Heart left ventricle (tissue), 16 donors: Measurements from ENCODE around the gene MRPL34. TPM values are rescaled to one million over a fixed set of nuclear protein-coding genes. Genes with fewer than 3 reads are reported as not detected.

ENCODE experiments used
- ATAC-seq, 4 donors: fragments of 200-7000 bp; cut with Tn5 transposase; one replicate each; pipeline ENCODE4 v1.9.1; 2020 to 2022; ENCODE audit warnings: moderate library complexity in 4 of 4, mild to moderate bottlenecking in 3 of 4, moderate number of reproducible peaks in 1 of 4
- DNase-seq, 5 donors: peaks; one replicate each; pipeline ENCODE4 v3.0.0-alpha.2; 2020
- H3K27ac ChIP-seq, 12 donors: fragments of 200-600 bp; sonication (generic) in 4 of 12; one replicate each; pipeline versions ENCODE4 v1.5.0 to v1.8.0; 2016 to 2022; ENCODE audit warnings: mild to moderate bottlenecking in 2 of 12
- H3K27me3 ChIP-seq, 9 donors: fragments of 200-600 bp; sonication (generic) in 2 of 9; one replicate each; pipeline versions ENCODE4 v1.5.1 to v1.8.0; 2016 to 2022; ENCODE audit warnings: mild to moderate bottlenecking in 3 of 9
- H3K36me3 ChIP-seq, 9 donors: fragments of 200-600 bp; sonication (generic) in 2 of 9; one replicate each; pipeline versions ENCODE4 v1.5.0 to v1.8.0; 2018 to 2022; ENCODE audit warnings: mild to moderate bottlenecking in 2 of 9
- H3K4me1 ChIP-seq, 12 donors: fragments of 200-600 bp; sonication (generic) in 4 of 12; one replicate each; pipeline versions ENCODE4 v1.5.0 to v1.8.0; 2016 to 2022; ENCODE audit warnings: mild to moderate bottlenecking in 3 of 12
- H3K4me3 ChIP-seq, 12 donors: fragments of 200-600 bp; sonication (generic) in 4 of 12; one replicate each; pipeline versions ENCODE4 v1.5.0 to v1.8.0; 2017 to 2022; ENCODE audit warnings: mild to moderate bottlenecking in 9 of 12, moderate library complexity in 4 of 12
- H3K9me3 ChIP-seq, 12 donors: fragments of 200-600 bp; sonication (generic) in 4 of 12; one replicate each; pipeline versions ENCODE4 v1.5.0 to v1.8.0; 2016 to 2022; ENCODE audit warnings: mild to moderate bottlenecking in 1 of 12
- POLR2A ChIP-seq, 2 donors: fragments of 450-650 bp; IDR thresholded peaks; one replicate each; pipeline ENCODE4 v1.6.1; 2017; ENCODE audit warnings: antibody characterized with exemption in 2 of 2, mild to moderate bottlenecking in 2 of 2, moderate library complexity in 2 of 2
- WGBS, 4 donors: extraction: QIAGEN DNeasy Blood & Tissue Kit in 2 of 4; methylation state at CpG; one replicate each; pipeline versions ENCODE4 v1.1.5 to v1.1.7; 2013 to 2018; 5-methylcytosine and 5-hydroxymethylcytosine counted together
- intact Hi-C, 10 donors: fragments of 100-400 bp; cut with DNase I; formaldehyde crosslinking; loops; one replicate each; pipeline versions ENCODE4 v1.11.1 to v1.14.2; 2022
- polyA plus RNA-seq, 2 donors: library from polyadenylated mRNA; stranded (reverse); fragments of 200-250 nt; gene quantifications; one replicate each; pipeline ENCODE4 v1.2.3, GENCODE V29; 2013
- total RNA-seq, 9 donors: library from RNA; depleted of rRNA in 2 of 9; stranded (reverse); fragments of >200 nt in 2 of 9; fragmentation: NEBNext Ultra II Directional in 3 of 9; extraction: Animal tissue kit (Norgen Biotek cat#: 25700) in 3 of 9; gene quantifications; one replicate each; pipeline versions ENCODE4 v1.1.0 to v1.2.4, GENCODE V29; 2016 to 2023
- TF ChIP-seq, protein P1 (sequence below), 12 donors: fragments of 200-600 bp; sonication (generic) in 4 of 12; IDR thresholded peaks; one replicate each; pipeline versions ENCODE4 v1.5.0 to v1.8.0; 2018 to 2022; ENCODE audit warnings: antibody characterized with exemption in 12 of 12, mild to moderate bottlenecking in 5 of 12
- donor health status: ischemic (EF 13 %, LVEDD 7.1; RV severe dilation, severe dysfunction).
- donor health status: healthy with polysubstance abuse.
- donor health status: DM: no; HTN: yes; CAD: no.
- donor health status: DM: no; HTN: no; CAD: no.
- donor health status: ischemic (EF 25% LVEDD 6.9; RV normal size, moderate dysfunction).
- donor health status: ischemic (EF 25% LVEDD 5.7; RV mildly dilated, moderate dysfunction).
- donor health status: healthy.
- donor health status: DM: yes; HTN: yes; CAD: no.
- donor health status: ischemic (EF 35%, LVEDD 5.7; RV mildly dilated, moderate dysfunction).
- donor health status: nonischemic (EF 11% LVEDD 7.7; RV severe dilation, severe dysfunction).
- donor health status: DM: yes; HTN: yes; CAD: no.
- donor health status: PGD.
- donor health status: ischemic (EF 29% LVEDD 5.4; RV normal size, mild dysfunction).
- donor health status: nonischemic (EF 23%, LVEDD 6.1; RV moderate dilation, normal function).

Gene MRPL34
- total and polyA plus RNA-seq, 11 donors = 97.8 to 389 (median 190) TPM

DNA sequence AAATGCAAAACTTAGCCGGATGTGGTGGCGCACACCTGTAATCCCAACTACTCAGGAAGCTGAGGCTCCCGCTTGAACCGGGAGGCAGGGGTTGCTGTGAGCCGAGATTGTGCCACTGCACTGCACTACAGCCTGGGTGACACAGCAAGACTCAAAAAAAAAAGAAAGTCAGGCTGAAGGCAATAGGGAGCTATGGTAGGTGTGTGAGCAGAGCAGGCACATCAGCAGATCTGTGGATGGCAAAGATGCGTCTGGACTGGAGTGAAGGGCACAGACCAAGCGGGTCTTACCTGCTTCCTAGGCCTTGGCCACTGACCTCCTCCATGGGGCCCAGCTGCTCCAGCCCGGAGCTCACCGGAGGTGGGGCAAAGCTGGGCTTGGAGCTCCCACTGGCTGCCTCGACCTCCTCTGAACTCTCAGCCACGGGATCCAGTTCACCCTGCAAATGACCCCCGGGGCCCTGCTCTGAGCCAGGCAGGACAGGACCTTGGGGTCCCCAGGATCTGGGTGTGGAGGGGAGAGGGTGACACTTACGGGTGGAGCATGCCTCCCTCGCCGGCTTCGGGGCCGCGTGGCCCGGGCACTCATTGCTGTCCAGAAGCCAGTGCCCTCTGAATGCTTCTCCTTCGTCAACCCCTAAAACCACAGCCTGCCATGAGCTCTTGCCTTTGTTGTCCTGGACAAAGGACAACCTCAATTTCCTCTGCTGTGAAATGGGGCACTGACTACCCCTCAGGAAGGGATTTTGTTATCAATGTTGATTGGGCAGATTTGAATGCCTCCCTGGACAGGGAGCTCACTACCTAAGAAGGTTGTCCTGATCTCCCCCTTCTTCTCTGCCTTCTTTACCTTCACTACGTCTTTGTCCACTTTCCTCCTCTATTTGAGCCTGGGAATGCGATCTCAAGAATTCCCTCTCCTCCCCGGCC lies 41.7 kb upstream of the MRPL34 start:
- peak overlapping the region; percentile 66 to 98 (median 88) for H3K27ac ChIP-seq
- ATAC-seq (no peak), DNase-seq (no peak)
- no peaks in the 10 kb centered on the region for H3K27me3 ChIP-seq
- peak overlapping the region; percentile 29 to 83 (median 60) for H3K4me3 ChIP-seq
- H3K9me3 ChIP-seq = peaks cover 0 to 11% (median 2%) of the 10 kb centered on the region in 12 donors
- no peak for TF ChIP-seq POLR2A (IDR thresholded peaks at IDR 0.05)
- TF ChIP-seq, protein P1, sequence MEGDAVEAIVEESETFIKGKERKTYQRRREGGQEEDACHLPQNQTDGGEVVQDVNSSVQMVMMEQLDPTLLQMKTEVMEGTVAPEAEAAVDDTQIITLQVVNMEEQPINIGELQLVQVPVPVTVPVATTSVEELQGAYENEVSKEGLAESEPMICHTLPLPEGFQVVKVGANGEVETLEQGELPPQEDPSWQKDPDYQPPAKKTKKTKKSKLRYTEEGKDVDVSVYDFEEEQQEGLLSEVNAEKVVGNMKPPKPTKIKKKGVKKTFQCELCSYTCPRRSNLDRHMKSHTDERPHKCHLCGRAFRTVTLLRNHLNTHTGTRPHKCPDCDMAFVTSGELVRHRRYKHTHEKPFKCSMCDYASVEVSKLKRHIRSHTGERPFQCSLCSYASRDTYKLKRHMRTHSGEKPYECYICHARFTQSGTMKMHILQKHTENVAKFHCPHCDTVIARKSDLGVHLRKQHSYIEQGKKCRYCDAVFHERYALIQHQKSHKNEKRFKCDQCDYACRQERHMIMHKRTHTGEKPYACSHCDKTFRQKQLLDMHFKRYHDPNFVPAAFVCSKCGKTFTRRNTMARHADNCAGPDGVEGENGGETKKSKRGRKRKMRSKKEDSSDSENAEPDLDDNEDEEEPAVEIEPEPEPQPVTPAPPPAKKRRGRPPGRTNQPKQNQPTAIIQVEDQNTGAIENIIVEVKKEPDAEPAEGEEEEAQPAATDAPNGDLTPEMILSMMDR (IDR thresholded peaks at IDR 0.05) = no peak
- peaks cover 0 to 18% (median 4%) of the 10 kb centered on the region in 9 donors for H3K36me3 ChIP-seq
- intact Hi-C loops = loop anchor here in 3 of 10 donors (5.0 to 10.0 kb wide), 2 partner anchors 47 to 189 kb away; partner anchors contain the start of genes USE1 (in 2 of the 3), HAUS8 (in 1 of the 3) and MYO9B (in 1 of the 3)
- WGBS, 4 donors = 62 to 75% (median 69%) methylated on average over 13 to 23 of the region's 23 CpGs
- H3K4me1 ChIP-seq = peaks cover 0 to 23% (median 15%) of the 10 kb centered on the region in 12 donors

GRCh38 chr19:17264641-17264979 lies 41.1 kb upstream of the MRPL34 start, which contains the start of gene USHBP1:
TSS of gene USHBP1 (minus strand) at chr19:17264745. CDS start at chr19:17264299, 446 bp downstream.
- Histone ChIP-seq H3K27ac (peak within 1 kb of the TSS; percentile 66 to 98 (median 88)), H3K4me3 (peak within 1 kb of the TSS; percentile 29 to 83 (median 60)), H3K9me3 (peaks cover 0 to 5% (median 0%) of the 10 kb centered on the region in 12 donors), H3K36me3 (peaks cover 0 to 18% (median 10%) of the 10 kb centered on the region in 9 donors), H3K27me3 (no peaks in the 10 kb centered on the region), H3K4me1 (peaks cover 0 to 23% (median 15%) of the 10 kb centered on the region in 12 donors)
- peak in 3 of 4 donors; percentile 17 to 62 (median 22) for ATAC-seq
- TF ChIP-seq, protein P1 (IDR thresholded peaks at IDR 0.05) = no peak
- peak in 1 of 2 donors; percentile 80 for TF ChIP-seq POLR2A (IDR thresholded peaks at IDR 0.05)
- peak in 4 of 5 donors; percentile 68 to 84 (median 77) for DNase-seq
- 26 to 37% (median 33%) methylated on average over 5 of the region's 5 CpGs for WGBS, 4 donors
- intact Hi-C loops = loop anchor here in 3 of 10 donors (5.0 to 10.0 kb wide), 2 partner anchors 47 to 190 kb away; partner anchors contain the start of genes USE1 (in 2 of the 3), HAUS8 (in 1 of the 3) and MYO9B (in 1 of the 3)

- intact Hi-C loops = loop anchor here in 1 of 10 donors (2.0 to 10.0 kb wide), 3 partner anchors 51 to 191 kb away; partner anchors contain the start of genes GTPBP3, HAUS8, MYO9B and USE1
- DNase-seq = no peak
- no peak overlapping the region for H3K4me3 ChIP-seq
- no peak for ATAC-seq
- TF ChIP-seq, protein P1 (IDR thresholded peaks at IDR 0.05) = no peak
- peaks cover 0 to 28% (median 20%) of the 10 kb centered on the region in 9 donors for H3K36me3 ChIP-seq
- no peaks in the 10 kb centered on the region for H3K27me3 ChIP-seq
- H3K4me1 ChIP-seq = peaks cover 0 to 23% (median 15%) of the 10 kb centered on the region in 12 donors
- H3K27ac ChIP-seq = peak overlapping the region in 7 of 12 donors; percentile 23 to 96 (median 81)
- WGBS, 4 donors = 92 to 95% (median 94%) methylated on average over 7 of the region's 7 CpGs
- no peaks in the 10 kb centered on the region for H3K9me3 ChIP-seq
These were observed 39.6 kb upstream of the MRPL34 start for GRCh38 chr19:17266026-17266425.
